IPS-NIHi7 (cell line): ENCODE results near the gene SLIT1.
A peak's percentile ranks its signal among the peaks of the same experiment; 100 is the strongest.
"Not testable (repeated sequence)": the region's sequence is repeated elsewhere in the genome, so short reads cannot be mapped to it uniquely, and the experiment has no call there.

ENCODE experiments used
- DNase-seq: peaks from one replicate; pipeline ENCODE4 v3.0.0; 2012; ENCODE audit warnings: mixed read lengths; ENCODE audit errors: extremely low spot score

The SLIT1 gene

DNA sequence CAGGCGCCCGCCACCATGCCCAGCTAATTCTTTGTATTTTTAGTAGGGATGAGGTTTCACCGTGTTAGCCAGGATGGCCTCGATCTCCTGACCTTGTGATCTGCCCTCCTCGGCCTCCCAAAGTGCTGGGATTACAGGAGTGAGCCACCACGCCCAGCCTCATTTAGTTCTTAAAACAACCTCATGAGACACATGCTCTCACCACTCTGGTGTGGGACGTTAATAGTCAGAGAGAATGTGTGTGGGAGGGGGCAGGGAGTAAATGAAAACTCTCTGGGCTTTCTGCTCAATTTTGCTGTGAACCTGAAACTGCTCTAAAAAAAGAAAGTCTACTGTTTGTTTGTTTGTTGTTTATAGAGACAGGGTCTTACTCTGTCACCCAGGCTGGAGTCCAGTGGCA lies 103.2 kb downstream of the SLIT1 start:
- DNase-seq, result not testable (repeated sequence)

DNA sequence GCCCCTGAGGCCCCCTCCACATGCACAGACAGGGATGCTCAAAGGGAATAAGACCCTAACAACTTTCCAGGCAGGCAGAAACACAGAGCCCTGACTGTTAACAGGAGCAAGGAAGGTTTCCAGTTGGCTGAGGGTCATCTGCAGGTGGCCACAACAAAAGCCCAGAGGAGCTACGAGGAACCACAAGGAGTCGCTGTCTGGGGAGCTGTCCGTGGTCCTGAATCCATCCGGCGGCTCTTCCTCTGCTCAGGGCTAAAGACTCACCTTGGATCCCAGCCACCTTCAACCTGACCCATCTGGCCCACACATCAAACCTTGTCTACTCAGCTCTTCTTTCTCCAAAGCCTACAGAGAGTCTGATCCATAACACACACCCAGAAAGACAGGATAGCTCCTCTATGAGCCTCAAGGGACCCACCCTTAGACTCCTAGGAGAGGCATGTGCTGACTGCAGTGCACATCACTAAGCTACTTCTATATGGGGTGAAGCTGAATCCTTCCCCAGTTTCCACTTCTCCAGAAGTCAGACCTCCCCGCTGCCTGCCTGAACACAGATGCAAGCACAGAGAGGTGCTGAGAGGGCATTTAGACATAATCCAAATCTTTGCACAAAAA lies 104.0 kb downstream of the SLIT1 start:
- DNase-seq, result peak; percentile 91

DNA sequence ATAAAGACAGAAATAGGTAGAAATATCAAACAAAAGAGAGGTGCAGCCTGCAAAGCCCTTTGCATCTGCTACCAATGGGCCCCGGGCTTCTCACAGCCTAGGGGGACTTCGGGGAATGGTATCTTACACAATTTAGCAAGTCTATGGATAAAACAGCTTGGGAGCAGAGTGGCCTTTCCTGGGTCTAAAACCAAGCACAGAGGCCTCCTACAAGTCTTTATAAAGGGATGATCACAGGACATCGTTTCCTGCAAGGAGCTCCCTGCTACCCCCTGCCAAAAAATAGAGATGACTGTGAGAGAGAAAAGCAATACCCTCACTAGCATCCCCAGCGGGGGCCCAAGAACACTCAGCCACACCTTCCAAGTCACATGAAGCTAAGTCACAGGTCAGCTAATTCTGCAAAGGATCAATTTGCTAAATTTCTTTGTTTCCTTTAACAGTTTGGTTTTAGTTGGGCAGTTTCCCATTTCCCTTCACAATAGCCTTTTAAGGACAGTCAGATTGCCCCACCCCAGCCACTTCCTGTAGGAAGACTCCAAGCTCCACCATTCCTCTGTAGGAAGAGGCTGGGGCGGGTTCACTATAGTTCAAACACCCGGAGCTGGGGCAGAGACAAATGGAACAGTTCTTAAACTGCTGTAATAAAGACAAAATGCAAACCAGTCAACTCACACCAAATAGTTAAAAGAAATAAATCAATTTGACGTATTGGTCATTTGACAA lies 105.5 kb downstream of the SLIT1 start:
- DNase-seq, result no peak

- no peak for DNase-seq
Measured at GRCh38 chr10:97079448-97079847, 106.3 kb downstream of the SLIT1 start.

DNA sequence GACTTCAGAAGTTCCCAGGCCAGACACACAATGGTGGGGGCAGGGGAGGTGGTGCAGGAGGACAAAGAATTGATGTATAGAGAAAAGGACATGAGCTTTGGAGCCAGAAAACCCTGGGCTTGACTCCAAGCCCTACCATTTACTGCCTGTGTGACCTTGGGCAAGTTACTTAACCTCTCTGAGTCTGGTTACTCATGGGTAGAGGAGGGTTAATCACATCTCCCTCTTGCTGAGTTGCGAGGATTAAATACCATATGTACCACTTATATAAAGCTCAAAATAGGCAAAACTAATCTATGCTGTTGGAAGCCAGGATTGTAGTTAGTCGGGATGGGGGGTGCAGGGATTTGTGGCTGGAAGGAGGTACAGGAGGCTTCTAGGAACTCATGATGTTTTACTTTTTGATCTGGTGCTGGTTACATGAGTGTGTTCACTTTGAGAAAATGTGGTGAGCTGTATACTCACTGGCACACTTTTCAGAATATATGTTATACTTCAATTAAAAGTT lies 106.8 kb downstream of the SLIT1 start:
- DNase-seq, result no peak

- no peak for DNase-seq
Measured at GRCh38 chr10:97078261-97078937, 107.4 kb downstream of the SLIT1 start.

GRCh38 chr10:97076781-97077180 lies 109.0 kb downstream of the SLIT1 start:
- DNase-seq, result no peak

GRCh38 chr10:97075961-97076525 lies 109.7 kb downstream of the SLIT1 start:
- DNase-seq, result no peak

DNA sequence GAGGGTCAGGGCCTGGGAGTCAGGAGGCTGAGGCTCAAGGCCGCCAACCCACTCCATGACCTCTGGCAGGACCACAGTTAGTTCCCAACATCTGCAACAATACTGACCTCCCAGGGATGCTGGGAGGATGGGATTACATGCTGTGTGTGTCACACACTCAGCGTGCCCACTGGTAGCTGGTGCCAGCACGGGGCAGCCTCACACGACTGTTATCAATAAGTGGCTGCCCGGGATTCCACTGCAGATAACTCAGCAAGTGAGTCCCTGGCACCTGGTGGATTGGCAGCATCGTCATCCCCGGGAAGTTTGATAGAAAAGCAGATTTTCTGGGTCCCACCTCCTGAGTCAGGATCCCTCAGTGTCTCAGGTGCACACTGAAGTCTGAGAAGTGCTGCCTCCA lies 110.3 kb downstream of the SLIT1 start:
- no peak for DNase-seq

DNA sequence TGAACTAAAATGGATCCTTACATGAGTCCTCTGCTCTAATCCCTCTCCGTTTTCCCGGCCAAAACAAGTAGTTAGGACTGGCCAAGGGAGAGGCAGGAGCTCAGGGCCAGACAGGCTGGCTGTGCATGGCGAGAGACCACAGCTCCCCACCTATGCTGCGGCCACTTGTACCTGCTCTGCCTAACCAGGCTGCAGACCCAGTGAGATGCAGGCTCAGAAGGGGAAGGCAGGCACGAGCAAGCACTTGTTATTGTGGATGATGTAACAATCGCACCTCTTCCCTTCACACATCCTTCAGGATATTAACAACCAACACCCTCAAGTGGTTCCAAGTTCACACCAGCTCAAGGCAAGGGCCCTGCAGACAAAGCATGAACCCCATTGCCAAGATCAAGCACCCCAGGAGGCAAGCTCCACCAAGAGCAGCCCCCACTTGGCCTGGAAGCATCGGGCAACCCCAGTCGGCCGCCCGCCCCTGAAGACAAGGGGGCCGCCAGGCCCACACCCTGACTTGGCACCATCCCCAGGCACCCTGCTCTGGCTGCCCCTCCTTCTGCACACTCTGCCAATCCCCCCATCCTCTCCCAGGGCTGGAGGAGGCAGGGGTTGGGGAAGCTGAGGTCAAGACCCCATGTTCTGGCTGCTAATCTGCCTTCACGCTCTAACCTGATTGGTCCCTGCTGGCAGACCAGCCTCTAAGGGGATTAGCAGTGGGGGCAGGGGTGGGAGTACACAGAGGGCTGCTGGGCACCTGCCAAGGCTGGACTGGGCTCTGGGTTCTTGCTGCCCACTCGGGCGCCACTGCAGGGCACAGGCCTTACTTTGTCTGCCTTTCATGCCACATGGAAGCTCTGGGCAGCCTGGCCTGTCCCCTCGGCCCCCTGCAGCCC lies 111.3 kb downstream of the SLIT1 start:
- DNase-seq, result no peak

DNA sequence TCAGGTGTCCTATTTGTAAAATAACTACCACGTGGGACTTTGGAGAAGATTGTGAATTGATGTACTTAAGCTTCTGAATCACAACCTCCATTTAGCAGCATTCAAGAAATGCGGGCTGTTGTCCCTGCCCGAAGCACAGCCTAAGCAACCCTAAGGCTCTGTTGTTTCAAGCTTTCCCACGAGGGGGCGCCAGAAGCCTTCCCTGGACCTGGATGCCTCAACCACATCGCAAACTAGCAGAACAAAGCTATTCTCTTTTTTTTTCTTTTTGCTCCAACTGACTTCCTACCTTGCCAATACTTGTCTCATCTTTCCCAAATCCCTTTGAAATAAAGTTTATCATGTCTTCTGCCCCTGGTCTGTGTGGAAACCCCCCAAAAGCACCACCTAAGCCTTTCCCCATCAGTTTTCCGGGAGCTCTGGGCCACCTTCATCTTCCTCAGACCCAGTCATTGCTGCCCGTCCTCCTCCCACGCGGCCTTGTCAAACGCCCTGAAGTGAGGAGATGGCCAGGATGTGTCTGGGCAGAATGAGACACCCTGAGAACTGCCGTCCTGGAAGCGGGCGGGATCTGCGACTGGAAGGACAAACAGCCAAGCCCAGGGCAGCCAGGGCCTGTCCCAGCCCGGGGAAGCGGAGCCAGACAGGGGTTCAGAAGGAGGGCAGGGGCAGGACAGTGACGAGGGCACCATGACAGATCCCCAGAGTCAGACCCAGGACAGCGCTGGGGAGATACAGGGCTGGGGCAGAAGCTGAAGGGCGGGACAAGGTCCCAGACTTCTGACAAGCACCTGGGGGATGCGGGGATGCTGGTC lies 112.7 kb downstream of the SLIT1 start:
- peak; percentile 85 for DNase-seq

DNA sequence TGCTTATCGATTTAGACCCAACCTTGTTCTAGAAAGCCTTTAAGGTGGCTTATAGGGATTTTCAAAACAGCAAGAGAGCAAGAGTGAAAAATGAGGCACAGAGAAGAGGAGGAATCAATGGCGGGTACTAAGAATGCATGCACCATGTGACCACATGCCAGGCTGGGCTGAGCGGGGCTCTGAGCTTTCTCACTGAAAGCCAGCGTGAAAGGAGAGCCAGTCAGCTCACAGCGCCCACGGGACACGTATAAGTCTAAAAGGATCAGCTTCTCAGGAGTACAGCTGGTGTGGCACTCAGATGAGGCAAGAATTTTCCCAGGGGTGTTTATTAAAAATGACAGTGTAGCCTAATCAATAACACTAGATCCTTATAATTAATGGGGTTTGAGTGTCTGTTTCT lies 114.3 kb downstream of the SLIT1 start:
- no peak for DNase-seq

- DNase-seq, result no peak
Measured at GRCh38 chr10:97069576-97070362, 116.0 kb downstream of the SLIT1 start.

DNA sequence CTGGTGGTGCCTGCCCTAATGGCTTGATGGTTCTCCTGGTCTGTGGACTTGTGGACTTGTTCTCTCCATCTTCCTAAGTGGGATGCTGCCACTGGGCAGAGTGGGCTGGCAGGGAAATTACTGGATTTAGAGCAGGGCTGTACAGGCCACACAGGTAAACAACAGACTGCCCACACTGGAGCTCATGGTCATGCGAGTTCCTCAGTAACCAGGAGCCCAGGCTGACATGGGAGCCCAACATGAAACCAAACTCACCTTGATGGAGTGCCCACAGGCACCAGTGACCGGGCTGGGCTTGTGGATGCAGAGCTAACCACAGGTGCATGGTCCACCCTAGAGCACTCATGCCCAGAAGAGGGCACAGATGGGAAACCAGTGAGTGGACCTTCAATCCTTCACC lies 116.7 kb downstream of the SLIT1 start:
- no peak for DNase-seq

DNA sequence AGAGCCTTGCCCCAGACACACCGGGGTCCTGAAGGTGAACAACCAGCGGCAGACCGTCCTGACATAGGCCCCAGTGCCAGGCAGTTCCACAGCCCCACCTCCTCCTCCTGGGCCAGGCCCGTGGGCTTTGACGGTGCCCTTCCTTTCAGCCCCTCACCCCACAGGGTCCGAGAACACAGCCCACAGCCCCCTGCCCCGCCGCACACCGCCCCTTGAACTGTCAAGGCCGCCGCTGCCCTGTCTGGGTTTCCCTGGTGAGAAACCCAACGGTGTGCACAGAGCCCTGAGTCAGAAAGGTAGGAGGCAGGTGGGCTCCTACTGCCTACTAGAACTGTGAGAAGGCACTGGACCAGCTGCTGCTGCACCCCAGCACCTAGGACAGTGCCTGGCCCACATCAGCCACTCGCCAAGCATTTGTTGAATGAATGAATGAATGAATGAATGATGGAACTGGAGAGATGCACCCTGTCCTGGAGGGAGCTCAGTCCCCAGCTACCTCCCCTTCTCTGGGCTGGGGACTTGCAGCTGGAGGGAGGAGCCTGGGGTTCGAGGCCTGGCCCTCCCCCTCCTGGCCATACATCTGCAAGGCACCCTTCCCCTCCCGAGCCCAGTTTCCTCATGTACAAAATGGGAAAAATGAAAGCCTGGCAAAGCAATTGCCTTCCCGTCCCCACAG lies 117.9 kb downstream of the SLIT1 start:
- DNase-seq, result peak; percentile 75

DNA sequence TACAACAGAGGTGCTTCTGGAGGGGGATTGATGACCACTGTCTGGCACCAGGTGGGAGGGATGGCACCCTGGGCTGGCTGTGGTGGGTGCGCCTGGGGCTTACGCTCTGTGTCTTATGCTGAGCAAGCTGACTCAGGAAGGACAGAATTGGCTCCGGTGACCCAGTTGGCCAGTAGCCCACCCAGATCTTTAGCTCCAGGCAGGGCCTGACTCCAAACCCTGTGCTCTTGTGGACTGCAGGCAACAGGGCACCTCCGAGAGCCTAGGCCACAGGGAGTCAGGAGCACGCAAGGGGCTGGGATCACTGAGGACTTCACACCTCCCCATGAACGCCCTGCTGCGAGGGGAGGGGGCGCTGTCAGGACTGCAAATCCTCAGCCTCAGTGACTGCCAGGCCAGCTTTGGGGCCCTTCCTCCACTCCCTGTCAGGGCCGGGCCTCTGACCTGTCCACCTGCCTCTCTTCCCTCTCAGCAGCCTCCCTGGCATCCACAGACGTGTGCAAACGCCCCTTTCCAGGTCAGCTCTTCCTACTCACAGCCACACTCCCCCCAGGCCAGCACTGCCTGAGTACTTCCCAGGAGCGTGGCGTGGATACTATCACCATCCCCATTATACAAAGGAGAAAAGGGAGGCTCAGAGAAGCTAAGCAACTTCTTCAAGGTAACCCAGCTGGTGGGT lies 118.7 kb downstream of the SLIT1 start:
- DNase-seq, result no peak

DNA sequence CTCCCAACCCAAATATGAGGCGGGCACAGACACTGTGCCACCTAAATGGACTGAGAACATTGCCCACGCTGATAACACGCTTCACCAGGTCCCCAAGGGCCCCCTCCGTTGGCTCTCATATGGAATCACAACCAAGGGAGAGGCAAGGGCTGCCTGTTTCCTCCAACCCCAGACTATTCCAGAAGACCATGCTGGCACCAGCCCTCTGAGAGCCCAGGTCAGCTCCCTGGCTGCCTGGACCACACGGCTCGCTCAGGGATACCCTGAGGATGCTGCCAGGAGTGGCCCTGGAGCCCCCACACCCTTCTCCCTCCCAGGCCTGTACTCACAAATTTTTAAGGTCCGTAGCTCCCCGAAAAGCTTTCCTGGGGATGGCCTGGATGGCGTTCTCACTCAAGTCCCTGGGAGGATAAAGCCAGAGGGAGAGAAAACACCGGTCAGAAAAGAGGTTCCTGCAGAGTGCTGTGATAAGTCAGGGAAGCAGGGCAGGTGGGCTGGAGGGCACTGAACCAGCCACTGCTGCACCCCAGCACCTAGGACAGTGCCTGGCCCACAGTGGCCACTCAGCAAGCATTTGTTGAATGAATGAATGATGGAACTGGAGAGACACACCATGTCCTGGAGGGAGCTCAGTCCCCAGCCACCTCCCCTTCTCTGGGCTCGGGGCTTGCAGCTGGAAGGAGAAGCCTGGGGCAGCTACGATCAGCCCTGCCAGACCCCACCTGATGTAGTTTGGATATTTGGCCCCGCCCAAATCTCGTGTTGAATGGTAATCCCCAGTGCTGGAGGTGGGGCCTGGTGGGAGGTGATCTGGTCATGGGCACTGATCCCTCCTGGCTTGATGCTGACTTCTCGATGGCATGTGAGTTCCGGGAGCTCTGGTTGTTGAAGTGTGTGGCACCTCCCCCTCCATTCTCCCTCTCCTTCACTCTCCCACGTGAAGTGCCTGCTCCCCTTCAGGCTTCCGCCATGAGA lies 119.8 kb downstream of the SLIT1 start:
- no peak for DNase-seq
